ENCODE data around the gene KIAA1328. TPM values are rescaled to one million over a fixed set of nuclear protein-coding genes. Genes with fewer than 3 reads are reported as not detected.

Gene KIAA1328
- total and polyA plus RNA-seq, 3 experiments from 2014 or later: 6.6 to 8.3 (median 6.8) TPM

DNA sequence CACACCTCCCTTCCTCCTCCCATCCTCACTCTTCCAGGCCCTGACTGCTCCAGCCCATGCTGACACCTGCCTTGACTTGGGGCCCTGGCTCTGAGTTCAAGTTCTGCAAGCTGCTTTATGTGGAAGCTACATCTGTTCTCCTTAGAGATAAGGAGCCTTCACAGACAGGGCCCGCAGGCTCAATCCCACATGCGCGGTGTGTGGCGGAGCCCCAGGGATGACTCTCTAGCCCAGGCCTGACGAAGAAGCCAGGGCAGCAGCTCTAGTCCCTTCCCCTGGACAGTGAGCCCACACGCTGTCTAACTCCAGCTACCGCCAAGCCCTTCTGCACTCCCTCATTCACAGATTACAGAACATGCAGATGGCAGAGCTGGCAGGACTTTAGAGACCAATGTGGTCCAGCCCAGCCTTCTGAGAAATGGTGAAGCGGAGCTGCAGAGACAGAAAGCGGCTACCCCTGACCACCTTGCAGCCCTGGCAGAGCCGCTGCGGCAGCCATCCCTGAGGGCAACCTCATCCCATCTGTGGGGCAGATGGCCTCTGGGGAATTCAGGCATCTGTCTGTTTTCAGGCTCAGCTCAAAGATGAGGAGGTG is 432.4 kb downstream of the KIAA1328 start:
- H3K4me1 Mint-ChIP-seq: no peaks in the 10 kb centered on the region
- no peaks in the 10 kb centered on the region for H3K36me3 Mint-ChIP-seq
- Histone ChIP-seq H3K27me3 (ENCODE audit: insufficient read depth, low read length, poor library complexity, severe bottlenecking) (no peaks in the 10 kb centered on the region), H3K9me3 (ENCODE audit: low read length) (no peaks in the 10 kb centered on the region), H3K4me3 (ENCODE audit: low read length) (no peak overlapping the region), H3K4me1 (ENCODE audit: insufficient read depth, low read length) (no peaks in the 10 kb centered on the region), H3K36me3 (ENCODE audit: insufficient read depth, low read length) (no peaks in the 10 kb centered on the region), H3K27ac (ENCODE audit: low read depth, low read length) (no peak overlapping the region)
- H3K27ac Mint-ChIP-seq: no peak overlapping the region
- CTCF ChIA-PET: no interaction called here
- POLR2A ChIA-PET: no interaction called here
- H3K9me3 Mint-ChIP-seq: peaks cover 0 to 4% (median 1%) of the 10 kb centered on the region in 5 donors
- no peak overlapping the region for H3K4me3 Mint-ChIP-seq
- H3K27me3 Mint-ChIP-seq: peaks cover 5 to 23% of the 10 kb centered on the region in 2 donors
- DNase-seq: peak in 1 of 5 donors; percentile 38

DNA sequence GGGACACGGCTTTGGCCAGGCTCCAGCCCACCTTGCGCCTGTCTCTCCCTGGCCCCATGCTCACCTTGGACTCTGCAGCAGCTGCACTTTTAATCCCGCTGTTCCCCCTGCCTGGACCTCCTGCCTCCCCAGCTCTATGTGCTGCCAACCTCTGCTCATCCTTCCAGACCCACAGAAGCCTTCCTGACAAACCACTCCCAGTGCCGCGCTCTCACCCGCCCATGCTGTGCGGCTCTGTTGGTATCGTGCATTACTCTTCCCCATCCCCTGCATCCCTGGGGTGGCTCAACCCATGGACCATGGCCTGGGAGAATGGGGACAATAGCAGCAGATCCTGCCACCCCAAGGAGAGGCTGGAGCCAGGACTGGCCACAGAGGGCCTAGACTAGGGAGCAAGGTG is 433.1 kb downstream of the KIAA1328 start:
- no peak overlapping the region for H3K27ac Mint-ChIP-seq
- POLR2A ChIA-PET: no interaction called here
- H3K9me3 Mint-ChIP-seq: peaks cover 0 to 4% (median 1%) of the 10 kb centered on the region in 5 donors
- no peaks in the 10 kb centered on the region for H3K4me1 Mint-ChIP-seq
- no peaks in the 10 kb centered on the region for H3K27me3 ChIP-seq (ENCODE audit: insufficient read depth, low read length, poor library complexity, severe bottlenecking)
- no peaks in the 10 kb centered on the region for H3K36me3 Mint-ChIP-seq
- H3K27ac ChIP-seq (ENCODE audit: low read depth, low read length): no peak overlapping the region
- no peaks in the 10 kb centered on the region for H3K36me3 ChIP-seq (ENCODE audit: insufficient read depth, low read length)
- H3K9me3 ChIP-seq (ENCODE audit: low read length): no peaks in the 10 kb centered on the region
- peaks cover 5 to 20% of the 10 kb centered on the region in 2 donors for H3K27me3 Mint-ChIP-seq
- no peak overlapping the region for H3K4me3 Mint-ChIP-seq
- peak in 1 of 5 donors; percentile 17 for DNase-seq
- CTCF ChIA-PET: no interaction called here
- no peaks in the 10 kb centered on the region for H3K4me1 ChIP-seq (ENCODE audit: insufficient read depth, low read length)
- H3K4me3 ChIP-seq (ENCODE audit: low read length): no peak overlapping the region

DNA sequence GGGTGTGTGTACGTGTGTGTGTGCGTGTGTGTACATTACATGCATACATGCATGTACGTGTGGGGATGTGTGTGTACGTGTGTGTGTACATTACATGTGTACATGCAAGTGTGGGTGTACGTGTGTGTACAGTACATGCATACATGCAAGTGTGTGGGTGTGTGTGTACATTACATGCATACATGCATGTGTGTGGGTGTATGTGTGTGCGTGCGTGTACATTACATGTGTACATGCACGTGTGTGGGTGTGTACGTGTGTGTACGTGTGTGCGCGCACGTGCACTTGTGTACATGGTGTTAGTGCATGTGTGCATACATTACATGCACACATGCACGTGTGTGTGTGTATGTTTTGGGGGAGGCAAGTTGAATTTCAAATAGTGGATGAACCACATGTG is 436.0 kb downstream of the KIAA1328 start:
- H3K4me1 Mint-ChIP-seq: no peaks in the 10 kb centered on the region

DNA sequence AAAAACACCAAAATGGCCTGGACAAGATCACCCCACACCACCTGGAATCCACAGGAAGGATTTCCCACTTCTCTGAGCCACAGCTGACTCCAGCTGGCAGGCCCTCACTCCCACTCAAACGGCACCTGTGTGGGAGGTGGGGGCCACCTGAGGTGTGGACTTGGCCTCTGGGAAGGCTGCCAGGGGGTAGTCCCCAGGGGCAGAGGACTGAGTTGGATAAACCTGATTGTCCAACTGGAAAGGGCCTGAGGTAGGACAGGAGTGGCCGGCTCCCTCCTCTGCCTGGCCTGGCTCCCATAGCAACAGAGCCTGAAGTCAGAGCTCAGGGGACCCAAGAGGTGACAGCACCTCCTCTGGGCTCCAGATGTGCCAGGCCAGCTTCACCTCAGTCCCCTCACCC is 436.5 kb downstream of the KIAA1328 start:
- Histone ChIP-seq H3K27me3 (ENCODE audit: insufficient read depth, low read length, poor library complexity, severe bottlenecking) (no peaks in the 10 kb centered on the region), H3K9me3 (ENCODE audit: low read length) (no peaks in the 10 kb centered on the region), H3K36me3 (ENCODE audit: insufficient read depth, low read length) (no peaks in the 10 kb centered on the region), H3K4me3 (ENCODE audit: low read length) (no peak overlapping the region), H3K27ac (ENCODE audit: low read depth, low read length) (no peak overlapping the region), H3K4me1 (ENCODE audit: insufficient read depth, low read length) (no peaks in the 10 kb centered on the region)
- no peak overlapping the region for H3K4me3 Mint-ChIP-seq
- POLR2A ChIA-PET: no interaction called here
- peaks cover 5 to 10% of the 10 kb centered on the region in 2 donors for H3K27me3 Mint-ChIP-seq
- H3K36me3 Mint-ChIP-seq: no peaks in the 10 kb centered on the region
- peaks cover 0 to 5% (median 2%) of the 10 kb centered on the region in 5 donors for H3K9me3 Mint-ChIP-seq
- CTCF ChIA-PET: no interaction called here
- H3K4me1 Mint-ChIP-seq: no peaks in the 10 kb centered on the region
- H3K27ac Mint-ChIP-seq: no peak overlapping the region
- DNase-seq: peak in 1 of 5 donors; percentile 9

More for the DNA sequence above, 436.0 kb downstream of the KIAA1328 start:
- no peak for DNase-seq
- Mint-ChIP-seq H3K27ac (no peak overlapping the region), H3K27me3 (peaks cover 5 to 10% of the 10 kb centered on the region in 2 donors), H3K36me3 (no peaks in the 10 kb centered on the region), H3K4me3 (no peak overlapping the region), H3K9me3 (peaks cover 0 to 6% (median 2%) of the 10 kb centered on the region in 5 donors)
- Histone ChIP-seq H3K4me3 (ENCODE audit: low read length) (no peak overlapping the region), H3K27me3 (ENCODE audit: insufficient read depth, low read length, poor library complexity, severe bottlenecking) (no peaks in the 10 kb centered on the region), H3K36me3 (ENCODE audit: insufficient read depth, low read length) (no peaks in the 10 kb centered on the region), H3K9me3 (ENCODE audit: low read length) (no peaks in the 10 kb centered on the region), H3K4me1 (ENCODE audit: insufficient read depth, low read length) (no peaks in the 10 kb centered on the region), H3K27ac (ENCODE audit: low read depth, low read length) (no peak overlapping the region)
- ChIA-PET POLR2A (no interaction called here), CTCF (no interaction called here)

DNA sequence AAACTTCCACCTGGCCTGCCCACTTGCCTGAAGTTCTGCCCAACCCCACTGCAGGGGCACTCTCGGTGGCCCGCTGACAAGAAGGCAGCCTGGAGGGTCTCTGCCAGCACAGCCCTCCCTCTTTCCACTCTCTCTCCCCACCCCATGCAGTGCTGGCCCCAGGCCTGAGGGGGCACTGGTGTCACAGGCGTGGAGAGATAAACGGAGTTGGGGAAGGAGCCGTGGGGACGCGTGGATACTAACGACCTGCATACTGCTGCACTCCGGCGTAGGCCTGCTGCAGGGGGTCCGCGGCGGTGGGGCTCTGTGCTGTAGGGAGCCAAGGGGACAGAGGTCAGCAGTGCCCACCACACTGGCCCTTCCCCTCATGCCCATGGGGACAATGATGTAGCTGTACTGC is 437.4 kb downstream of the KIAA1328 start:
- H3K9me3 ChIP-seq (ENCODE audit: low read length): no peaks in the 10 kb centered on the region
- H3K4me1 ChIP-seq (ENCODE audit: insufficient read depth, low read length): no peaks in the 10 kb centered on the region
- no peak overlapping the region for H3K4me3 ChIP-seq (ENCODE audit: low read length)
- H3K4me1 Mint-ChIP-seq: no peaks in the 10 kb centered on the region
- H3K27me3 ChIP-seq (ENCODE audit: insufficient read depth, low read length, poor library complexity, severe bottlenecking): no peaks in the 10 kb centered on the region
- H3K36me3 Mint-ChIP-seq: no peaks in the 10 kb centered on the region
- H3K27ac ChIP-seq (ENCODE audit: low read depth, low read length): no peak overlapping the region
- H3K36me3 ChIP-seq (ENCODE audit: insufficient read depth, low read length): no peaks in the 10 kb centered on the region
- H3K27me3 Mint-ChIP-seq: peaks cover 6 to 10% of the 10 kb centered on the region in 2 donors
- POLR2A ChIA-PET: no interaction called here
- peaks cover 0 to 7% (median 2%) of the 10 kb centered on the region in 5 donors for H3K9me3 Mint-ChIP-seq
- H3K4me3 Mint-ChIP-seq: no peak overlapping the region
- H3K27ac Mint-ChIP-seq: peak overlapping the region in 1 of 8 donors; percentile 75
- DNase-seq: no peak
- CTCF ChIA-PET: no interaction called here

DNA sequence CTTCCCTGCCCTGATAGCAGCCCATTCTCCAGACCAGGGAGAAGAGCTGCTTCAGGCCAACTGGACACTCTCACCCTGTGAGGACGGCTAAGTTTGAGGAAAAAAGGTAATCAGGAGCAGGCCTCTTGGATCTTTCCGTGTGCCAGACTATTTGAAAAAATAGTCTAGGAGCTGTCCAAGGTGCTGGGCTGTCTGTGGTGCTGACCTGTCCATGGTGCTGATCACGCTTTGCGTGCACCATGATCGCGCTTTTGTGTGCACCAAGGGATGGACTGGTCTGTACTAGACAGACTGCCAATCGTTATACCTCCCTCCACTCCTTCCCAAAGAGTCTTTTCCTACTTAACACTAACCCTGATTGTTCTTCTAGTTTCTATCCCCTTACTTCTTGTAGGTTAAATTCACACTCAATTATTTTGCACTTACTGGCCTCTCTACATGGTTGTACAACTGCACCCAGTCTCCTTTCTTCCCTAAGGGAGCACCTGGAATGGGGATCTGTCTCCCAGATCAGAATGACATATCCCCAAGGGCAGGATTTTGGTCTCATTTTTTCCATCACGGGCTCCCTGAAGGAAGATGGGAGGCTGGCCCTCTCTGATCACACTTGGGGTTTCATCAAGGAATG is 441.2 kb downstream of the KIAA1328 start:
- no peaks in the 10 kb centered on the region for H3K4me1 ChIP-seq (ENCODE audit: insufficient read depth, low read length)
- H3K9me3 ChIP-seq (ENCODE audit: low read length): no peaks in the 10 kb centered on the region
- no peaks in the 10 kb centered on the region for H3K36me3 ChIP-seq (ENCODE audit: insufficient read depth, low read length)
- CTCF ChIA-PET: no interaction called here
- no peak overlapping the region for H3K4me3 ChIP-seq (ENCODE audit: low read length)
- H3K27me3 ChIP-seq (ENCODE audit: insufficient read depth, low read length, poor library complexity, severe bottlenecking): no peaks in the 10 kb centered on the region
- no peaks in the 10 kb centered on the region for H3K36me3 Mint-ChIP-seq
- peaks cover 0 to 11% (median 2%) of the 10 kb centered on the region in 5 donors for H3K9me3 Mint-ChIP-seq
- H3K27me3 Mint-ChIP-seq: peaks cover 10 to 14% of the 10 kb centered on the region in 2 donors
- no peak overlapping the region for H3K27ac Mint-ChIP-seq
- POLR2A ChIA-PET: no interaction called here
- H3K27ac ChIP-seq (ENCODE audit: low read depth, low read length): no peak overlapping the region
- no peak overlapping the region for H3K4me3 Mint-ChIP-seq
- peaks cover 0 to 1% (median 0%) of the 10 kb centered on the region in 3 donors for H3K4me1 Mint-ChIP-seq
- peak in 1 of 5 donors; percentile 7 for DNase-seq

DNA sequence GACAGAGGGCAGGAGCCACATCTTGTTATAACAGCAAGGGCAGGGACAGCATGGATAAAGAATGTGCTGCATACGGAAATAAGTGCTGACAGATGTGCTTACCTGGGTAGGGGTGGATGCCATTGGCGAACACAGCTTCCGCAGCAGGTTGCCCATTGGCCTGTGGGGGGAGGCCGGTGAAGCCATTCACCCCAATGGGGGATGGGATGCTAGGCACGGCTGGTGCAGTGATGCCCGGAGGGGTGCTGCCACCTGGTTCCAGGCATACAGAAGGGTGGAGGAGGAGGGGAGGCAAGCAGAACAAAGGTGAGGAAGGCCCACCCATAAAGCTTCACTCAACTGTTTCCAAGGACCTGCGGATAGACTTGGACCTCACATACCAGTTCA is 441.7 kb downstream of the KIAA1328 start:
- no peak overlapping the region for H3K4me3 Mint-ChIP-seq
- DNase-seq: no peak

DNA sequence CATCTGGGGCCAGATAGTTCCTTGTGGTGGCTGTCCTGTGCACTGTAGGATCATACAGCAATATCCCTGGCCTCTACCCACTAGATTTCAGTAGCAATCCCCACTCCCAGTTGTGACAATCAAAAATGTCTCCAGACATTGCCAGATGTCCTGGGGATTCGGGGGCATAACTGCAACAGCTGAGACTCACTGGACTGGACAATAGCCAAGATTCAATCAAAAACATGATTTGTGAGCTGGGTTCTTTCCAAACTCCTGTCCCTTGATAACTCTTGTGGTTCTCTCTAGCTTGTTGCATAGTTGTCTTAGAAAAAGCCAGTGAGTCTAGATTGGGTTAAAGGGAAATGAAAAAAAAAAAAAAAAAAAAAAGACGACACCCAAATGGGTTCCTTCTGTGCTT is 443.3 kb downstream of the KIAA1328 start:
- H3K9me3 Mint-ChIP-seq: peaks cover 0 to 15% (median 2%) of the 10 kb centered on the region in 5 donors
- no peaks in the 10 kb centered on the region for H3K27me3 ChIP-seq (ENCODE audit: insufficient read depth, low read length, poor library complexity, severe bottlenecking)
- H3K4me1 Mint-ChIP-seq: peaks cover 0 to 4% (median 3%) of the 10 kb centered on the region in 3 donors
- no peak for DNase-seq
- peaks cover 17 to 27% of the 10 kb centered on the region in 2 donors for H3K27me3 Mint-ChIP-seq
- POLR2A ChIA-PET: no interaction called here
- H3K27ac ChIP-seq (ENCODE audit: low read depth, low read length): no peak overlapping the region
- no peak overlapping the region for H3K4me3 Mint-ChIP-seq
- H3K36me3 ChIP-seq (ENCODE audit: insufficient read depth, low read length): no peaks in the 10 kb centered on the region
- H3K4me3 ChIP-seq (ENCODE audit: low read length): no peak overlapping the region
- H3K4me1 ChIP-seq (ENCODE audit: insufficient read depth, low read length): no peaks in the 10 kb centered on the region
- CTCF ChIA-PET: no interaction called here
- no peaks in the 10 kb centered on the region for H3K36me3 Mint-ChIP-seq
- no peak overlapping the region for H3K27ac Mint-ChIP-seq
- no peaks in the 10 kb centered on the region for H3K9me3 ChIP-seq (ENCODE audit: low read length)

More for the DNA sequence above, 441.7 kb downstream of the KIAA1328 start:
- Histone ChIP-seq H3K4me3 (ENCODE audit: low read length) (no peak overlapping the region), H3K9me3 (ENCODE audit: low read length) (no peaks in the 10 kb centered on the region), H3K4me1 (ENCODE audit: insufficient read depth, low read length) (no peaks in the 10 kb centered on the region), H3K27ac (ENCODE audit: low read depth, low read length) (no peak overlapping the region), H3K27me3 (ENCODE audit: insufficient read depth, low read length, poor library complexity, severe bottlenecking) (no peaks in the 10 kb centered on the region), H3K36me3 (ENCODE audit: insufficient read depth, low read length) (no peaks in the 10 kb centered on the region)
- ChIA-PET CTCF (no interaction called here), POLR2A (no interaction called here)
- H3K4me1 Mint-ChIP-seq: peaks cover 0 to 3% (median 1%) of the 10 kb centered on the region in 3 donors
- H3K9me3 Mint-ChIP-seq: peaks cover 0 to 13% (median 2%) of the 10 kb centered on the region in 5 donors
- no peaks in the 10 kb centered on the region for H3K36me3 Mint-ChIP-seq
- no peak overlapping the region for H3K27ac Mint-ChIP-seq
- H3K27me3 Mint-ChIP-seq: peaks cover 10 to 17% of the 10 kb centered on the region in 2 donors

Measured in CD8-positive, alpha-beta memory T cell (primary cell).